Fibroblast of lung (primary cell): ENCODE measurements around the gene FCSK. TPM values are rescaled to one million over a fixed set of nuclear protein-coding genes. Genes with fewer than 3 reads are reported as not detected.

ENCODE experiments used
- DNase-seq, 2 donors: peaks; one replicate each; pipeline versions ENCODE4 v3.0.0 to v3.0.0-alpha.2; 2010; ENCODE audit warnings: low read depth in 2 of 2
- H2AFZ ChIP-seq: 2 replicates; pipeline ENCODE4 v1.5.1; 2012; ENCODE audit warnings: low read length, control low read depth, inconsistent platforms
- H3K27ac ChIP-seq: 2 replicates; pipeline ENCODE4 v1.5.1; 2011; ENCODE audit warnings: low read length, control low read depth; ENCODE audit not compliant: insufficient read depth
- H3K27me3 ChIP-seq: 2 replicates; pipeline ENCODE4 v1.5.1; 2011; ENCODE audit warnings: mild to moderate bottlenecking, low read length; ENCODE audit not compliant: control insufficient read depth, insufficient read depth
- H3K36me3 ChIP-seq: 2 replicates; pipeline ENCODE4 v1.5.1; 2011; ENCODE audit warnings: low read length; ENCODE audit not compliant: control insufficient read depth, insufficient read depth
- H3K4me1 ChIP-seq: 2 replicates; pipeline ENCODE4 v1.5.1; 2011; ENCODE audit warnings: low read length; ENCODE audit not compliant: control insufficient read depth, insufficient read depth; ENCODE audit errors: extremely low read depth
- H3K4me2 ChIP-seq: 2 replicates; pipeline ENCODE4 v1.5.1; 2011; ENCODE audit warnings: low read length, control low read depth; ENCODE audit not compliant: insufficient read depth; ENCODE audit errors: extremely low read depth
- H3K4me3 ChIP-seq, 4 experiments: fragments of 200-600 bp in 1 of 4; sonication (generic) in 1 of 4; replicated peaks in 1 of 4; 2 replicates each; pipeline ENCODE4 v1.5.1; 2011 to 2016; ENCODE audit warnings: low read length in 4 of 4, low read depth in 3 of 4, mild to moderate bottlenecking in 3 of 4, control low read depth in 2 of 4, inconsistent platforms in 1 of 4, mixed read lengths in 1 of 4; ENCODE audit not compliant: insufficient read depth in 1 of 4; ENCODE audit errors: control extremely low read depth in 1 of 4
- H3K79me2 ChIP-seq: 2 replicates; pipeline ENCODE4 v1.5.1; 2012; ENCODE audit warnings: mild to moderate bottlenecking, low read length, inconsistent platforms; ENCODE audit not compliant: control insufficient read depth, insufficient read depth
- H3K9ac ChIP-seq: 2 replicates; pipeline ENCODE4 v1.5.1; 2011; ENCODE audit warnings: mild to moderate bottlenecking, low read length, control low read depth; ENCODE audit not compliant: insufficient read depth
- H3K9me3 ChIP-seq: 2 replicates; pipeline ENCODE4 v1.5.1; 2012; ENCODE audit warnings: low read depth, low read length; ENCODE audit not compliant: control insufficient read depth, insufficient read depth
- H4K20me1 ChIP-seq: 2 replicates; pipeline ENCODE4 v1.5.1; 2011; ENCODE audit warnings: low read length; ENCODE audit not compliant: control insufficient read depth, insufficient read depth; ENCODE audit errors: extremely low read depth
- CTCF ChIP-seq, 2 donors: IDR thresholded peaks in 1 of 2; conservative IDR thresholded peaks in 1 of 2; 1 replicate in 1 of 2; 2 replicates in 1 of 2; pipeline ENCODE4 v1.5.1; 2011 to 2012; ENCODE audit warnings: low read length in 2 of 2, control low read depth in 1 of 2, inconsistent platforms in 1 of 2, low read depth in 1 of 2, mild to moderate bottlenecking in 1 of 2
- EZH2 ChIP-seq: IDR thresholded peaks from 2 replicates; pipeline ENCODE4 v1.5.1; 2012; ENCODE audit warnings: low read length, control low read depth, mild to moderate bottlenecking; ENCODE audit errors: missing control alignments
- polyA plus RNA-seq, 2 donors: library from polyadenylated mRNA; depleted of rRNA in 1 of 2; stranded (reverse) in 1 of 2; unstranded in 1 of 2; fragments of >200 nt; gene quantifications; 2 replicates each; pipeline ENCODE4 v1.2.1, GENCODE V29; 2011 to 2012; ENCODE audit warnings: missing spikeins in 1 of 2
- total RNA-seq: library from RNA; depleted of rRNA; stranded (reverse); fragments of >200 nt; gene quantifications from 2 replicates; pipeline ENCODE4 v1.2.1, GENCODE V29; 2014

The FCSK gene
- total and polyA plus RNA-seq, 2 donors (not counting 1 experiment from before 2014, with no cell fraction given), result 4.9 to 13.5 TPM

DNA sequence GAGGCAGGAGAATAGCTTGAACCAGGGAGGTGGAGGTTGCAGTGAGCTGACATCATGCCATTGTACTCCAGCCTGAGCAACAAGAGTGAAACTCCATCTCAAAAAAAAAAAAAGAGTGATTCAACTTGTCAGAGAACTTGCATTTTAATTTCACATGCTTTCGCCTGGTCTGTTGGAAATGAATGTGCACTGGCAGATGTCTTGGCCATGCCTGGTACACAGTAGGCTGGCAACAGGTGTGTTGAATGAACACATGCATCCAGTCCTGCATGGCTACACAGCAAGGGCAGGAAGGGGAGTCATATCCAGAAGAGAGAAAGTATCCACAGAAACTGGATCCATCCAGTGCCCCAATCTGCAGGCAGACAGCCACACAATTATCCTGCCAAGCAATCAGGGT lies 57.4 kb downstream of the FCSK start:
- no peak overlapping the region for H3K9ac ChIP-seq
- TF ChIP-seq CTCF (conservative IDR thresholded peaks at IDR 0.05 in 1 of 2, IDR thresholded peaks at IDR 0.05 in 1 of 2; ENCODE audit: low read depth in 1 of 2, low read length in 2 of 2) (no peak), EZH2 (no peak)
- H3K79me2 ChIP-seq, result no peaks in the 10 kb centered on the region
- no peak for DNase-seq
- H3K36me3 ChIP-seq, result peaks cover 10% of the 10 kb centered on the region
- H3K27ac ChIP-seq, result no peak overlapping the region
- H2AFZ ChIP-seq, result no peak overlapping the region
- H3K4me2 ChIP-seq, result no peak overlapping the region
- no peaks in the 10 kb centered on the region for H3K27me3 ChIP-seq
- no peaks in the 10 kb centered on the region for H3K9me3 ChIP-seq
- no peak overlapping the region for H3K4me3 ChIP-seq
- no peaks in the 10 kb centered on the region for H4K20me1 ChIP-seq
- H3K4me1 ChIP-seq, result peaks cover 2% of the 10 kb centered on the region

- Histone ChIP-seq H3K9me3 (no peaks in the 10 kb centered on the region), H4K20me1 (no peaks in the 10 kb centered on the region), H3K4me1 (peaks cover 2% of the 10 kb centered on the region), H2AFZ (no peak overlapping the region), H3K79me2 (no peaks in the 10 kb centered on the region), H3K36me3 (peaks cover 11% of the 10 kb centered on the region), H3K4me3 (no peak overlapping the region), H3K27me3 (no peaks in the 10 kb centered on the region), H3K4me2 (no peak overlapping the region), H3K27ac (no peak overlapping the region), H3K9ac (no peak overlapping the region)
- peak in 1 of 2 donors; percentile 50 for DNase-seq
- TF ChIP-seq EZH2 (no peak), CTCF (conservative IDR thresholded peaks at IDR 0.05 in 1 of 2, IDR thresholded peaks at IDR 0.05 in 1 of 2; ENCODE audit: low read depth in 1 of 2, low read length in 2 of 2) (no peak)
Observed at GRCh38 chr16:70512456-70512855, 58.1 kb downstream of the FCSK start.

GRCh38 chr16:70520612-70521297 lies 66.4 kb downstream of the FCSK start:
- Histone ChIP-seq H3K27ac (no peak overlapping the region), H3K36me3 (peaks cover 1% of the 10 kb centered on the region), H3K4me3 (no peak overlapping the region), H4K20me1 (no peaks in the 10 kb centered on the region), H3K4me1 (peaks cover 4% of the 10 kb centered on the region), H3K4me2 (no peak overlapping the region), H3K9ac (no peak overlapping the region), H2AFZ (no peak overlapping the region), H3K79me2 (peaks cover 38% of the 10 kb centered on the region), H3K9me3 (no peaks in the 10 kb centered on the region), H3K27me3 (no peaks in the 10 kb centered on the region)
- DNase-seq, result peak; percentile 28 to 61
- TF ChIP-seq EZH2 (no peak), CTCF (conservative IDR thresholded peaks at IDR 0.05 in 1 of 2, IDR thresholded peaks at IDR 0.05 in 1 of 2; ENCODE audit: low read depth in 1 of 2, low read length in 2 of 2) (no peak)
